Activated CD4-positive, alpha-beta T cell treated with anti-CD3 and anti-CD28 coated beads, Interleukin-2, amount 50 U/mL, for 1 hour (primary cell): ENCODE data around the gene SYNPO.
A peak's percentile ranks its signal among the peaks of the same experiment; 100 is the strongest.

ENCODE experiments used
- DNase-seq: peaks from one replicate; pipeline ENCODE4 v3.0.0-alpha.2; 2020

Gene SYNPO

DNA sequence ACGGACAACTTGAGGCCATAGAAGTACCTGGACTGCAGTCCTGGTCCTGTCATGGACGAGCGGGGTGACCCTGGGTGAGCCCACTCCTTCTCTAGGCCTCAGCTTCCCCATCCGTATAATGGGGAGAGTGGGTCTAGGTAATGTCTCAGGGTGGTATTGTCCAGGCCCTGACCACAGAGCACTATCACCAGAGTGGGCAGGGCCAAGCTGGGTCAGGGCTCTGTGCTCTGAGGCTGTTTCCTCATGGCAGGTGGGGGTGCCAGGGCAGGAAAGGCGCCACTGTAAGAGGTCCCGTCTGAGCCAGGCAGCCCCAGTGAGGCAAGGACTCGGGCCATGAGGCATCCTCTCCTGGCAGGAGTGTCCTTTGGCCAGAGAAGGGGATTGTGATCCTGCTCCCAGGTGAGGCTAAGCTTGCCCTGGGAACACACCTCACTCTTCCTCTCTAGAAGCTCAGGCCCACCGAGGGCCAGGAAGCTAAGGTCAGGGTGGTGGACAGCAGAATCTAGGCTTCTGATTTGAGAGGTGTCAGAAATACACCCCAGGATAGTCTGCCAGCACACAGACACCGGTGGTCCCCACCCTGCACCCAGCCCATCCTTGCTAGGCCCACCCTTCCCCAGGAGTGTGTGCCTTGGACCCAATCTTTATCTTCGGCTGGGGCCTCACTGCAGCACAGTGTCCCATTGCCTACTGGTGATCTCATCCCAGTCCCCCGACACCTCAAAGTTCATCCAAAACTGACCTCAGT is 19.1 kb downstream of the SYNPO start:
- no peak for DNase-seq

- no peak for DNase-seq
Observed at GRCh38 chr5:150660108-150660831, 19.8 kb downstream of the SYNPO start.

GRCh38 chr5:150661086-150661485 is 20.6 kb downstream of the SYNPO start, which contains the start of gene MYOZ3:
Gene MYOZ3, plus strand, starts transcription at chr5:150661251. Its CDS starts 1,691 bp downstream, at chr5:150662942.
- no peak for DNase-seq

DNA sequence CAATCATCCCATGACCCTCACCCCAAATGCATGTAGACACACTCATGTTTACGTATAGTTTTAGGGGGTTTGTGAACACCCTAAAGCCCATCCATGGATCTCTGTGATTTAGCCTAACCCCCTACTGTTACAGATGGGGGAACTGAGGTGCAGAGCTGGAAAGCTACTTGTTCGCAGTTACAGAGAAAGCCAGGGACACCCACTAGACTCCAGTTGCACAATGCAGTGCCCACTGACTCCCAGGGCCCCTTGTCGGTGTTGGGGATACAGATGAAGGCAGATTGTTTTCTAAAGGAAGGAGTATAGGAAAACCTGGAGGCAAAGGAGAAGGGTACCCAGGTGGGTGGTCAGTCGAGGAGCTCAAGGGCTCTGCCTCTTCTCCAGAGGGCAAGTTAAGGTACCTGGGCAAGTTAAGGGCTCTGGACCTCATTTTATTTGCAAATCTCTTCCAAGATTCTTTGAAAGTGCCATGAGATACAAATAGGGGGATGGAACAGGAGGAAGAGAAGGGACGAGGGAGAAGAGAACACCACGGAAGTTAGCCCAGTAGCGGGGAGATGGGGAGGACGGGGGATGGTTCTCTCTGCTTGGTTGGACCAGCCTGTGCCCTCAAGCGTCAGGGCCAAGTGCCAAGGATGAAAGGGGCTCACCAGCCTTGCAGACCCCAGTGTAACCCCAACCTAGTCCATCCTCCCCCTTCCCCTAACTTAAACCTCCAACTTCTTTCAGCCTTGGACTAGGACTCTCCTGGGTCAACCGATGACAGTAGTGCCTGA is 21.5 kb downstream of the SYNPO start:
- DNase-seq, result no peak

DNA sequence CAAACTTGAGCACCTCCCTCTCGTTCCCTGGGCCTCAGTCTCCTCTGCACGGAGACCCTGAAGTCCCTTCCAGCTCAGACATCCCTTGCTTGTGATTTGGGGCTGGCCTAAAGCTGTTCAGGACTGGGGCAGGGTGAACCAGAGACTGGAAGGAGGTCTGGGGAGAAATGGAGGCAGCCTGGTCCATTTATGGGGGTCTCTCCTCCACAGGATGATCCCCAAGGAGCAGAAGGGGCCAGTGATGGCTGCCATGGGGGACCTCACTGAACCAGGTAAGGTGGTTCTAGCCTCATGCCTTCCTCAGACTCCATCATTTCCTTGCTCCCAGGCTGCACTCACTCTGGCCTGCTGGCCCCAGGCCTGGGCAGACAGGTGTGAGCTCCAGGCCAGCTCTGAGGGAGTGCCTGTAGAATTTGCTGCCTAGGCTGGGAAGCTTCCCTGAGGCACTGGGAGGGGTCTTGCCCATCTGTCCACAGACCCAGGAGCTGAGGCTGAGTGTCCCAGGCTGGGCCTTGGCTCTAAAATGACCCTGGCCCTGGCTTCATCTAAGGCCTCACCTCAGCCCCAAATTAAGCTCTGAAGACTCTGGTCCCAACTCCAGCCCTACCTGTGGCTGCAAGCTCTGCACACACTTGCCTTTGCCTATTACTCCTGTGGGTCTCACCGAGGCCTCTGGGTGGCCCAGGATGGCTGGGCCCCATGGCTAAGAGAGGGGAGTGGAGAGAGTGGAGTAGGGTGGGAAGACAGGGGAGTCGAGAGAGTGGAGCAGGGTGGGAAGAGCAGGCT is 22.5 kb downstream of the SYNPO start:
- no peak for DNase-seq

DNA sequence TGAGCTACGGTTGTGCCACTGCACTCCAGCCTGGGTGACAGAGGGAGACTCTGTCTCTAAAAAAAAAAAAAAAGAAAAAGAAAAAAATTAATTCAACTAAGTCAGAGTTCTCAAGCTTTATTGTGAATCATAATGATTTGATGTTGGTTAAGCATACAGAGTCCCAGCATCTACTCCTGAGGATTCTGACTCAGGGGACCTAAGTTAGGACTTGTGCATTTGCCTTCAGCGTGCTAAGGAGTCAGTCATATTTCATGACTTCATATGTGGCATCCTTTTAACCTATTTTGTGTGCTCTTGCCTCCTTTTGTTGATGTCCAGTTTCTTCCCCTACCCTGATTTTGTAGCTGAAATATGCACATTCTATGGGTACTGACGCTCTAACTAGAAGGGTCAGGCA is 23.5 kb downstream of the SYNPO start:
- no peak for DNase-seq

- DNase-seq, result no peak
Observed at GRCh38 chr5:150665044-150665443, 24.6 kb downstream of the SYNPO start.

- DNase-seq, result no peak
Observed at GRCh38 chr5:150670275-150670947, 30.0 kb downstream of the SYNPO start.

- DNase-seq, result no peak
Observed at GRCh38 chr5:150670948-150671310, 30.5 kb downstream of the SYNPO start.

GRCh38 chr5:150671509-150672236 is 31.2 kb downstream of the SYNPO start:
- DNase-seq, result no peak

GRCh38 chr5:150672237-150672883 is 31.9 kb downstream of the SYNPO start:
- DNase-seq, result peak; percentile 16

DNA sequence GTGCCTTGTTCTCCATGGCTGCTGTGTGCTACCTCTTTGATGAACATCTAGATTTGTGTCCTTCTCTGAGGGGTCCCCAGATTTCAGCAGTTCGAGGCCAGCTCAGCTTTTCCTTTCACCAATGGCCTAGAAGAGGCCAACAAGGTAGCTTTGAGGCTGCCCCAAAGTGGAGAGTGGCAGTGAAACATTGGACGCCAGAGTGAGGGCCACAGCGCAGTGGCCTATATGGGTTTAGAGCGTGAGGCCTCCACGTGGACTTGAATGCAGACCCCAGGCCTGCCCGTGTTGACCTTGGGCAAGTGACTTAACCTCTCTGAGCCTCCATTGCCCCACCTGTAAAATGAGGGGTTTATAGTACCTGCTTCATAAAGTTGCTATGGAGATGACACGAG is 32.4 kb downstream of the SYNPO start:
- no peak for DNase-seq

- no peak for DNase-seq
Observed at GRCh38 chr5:150674341-150674821, 33.9 kb downstream of the SYNPO start.

DNA sequence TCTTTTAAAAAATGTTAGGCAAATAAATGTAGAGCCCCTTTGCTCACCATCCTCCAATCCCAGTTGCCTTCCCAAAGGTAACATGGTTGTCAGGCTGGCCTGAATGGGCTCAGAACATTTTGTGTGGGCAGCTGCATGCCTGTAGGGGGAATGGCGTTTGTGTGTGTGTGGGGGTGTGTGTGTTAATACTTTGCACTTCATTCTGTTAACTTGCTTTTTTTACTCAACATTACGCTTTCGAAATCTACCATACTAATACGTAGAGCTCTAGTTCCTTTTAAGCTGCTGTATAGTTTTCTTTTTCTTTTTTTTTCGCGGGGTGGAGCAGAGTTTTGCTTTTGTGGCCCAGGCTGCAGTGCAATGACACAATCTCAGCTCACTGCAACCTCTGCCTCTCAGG is 34.6 kb downstream of the SYNPO start:
- DNase-seq, result no peak

GRCh38 chr5:150676578-150676977 is 36.1 kb downstream of the SYNPO start:
- no peak for DNase-seq

DNA sequence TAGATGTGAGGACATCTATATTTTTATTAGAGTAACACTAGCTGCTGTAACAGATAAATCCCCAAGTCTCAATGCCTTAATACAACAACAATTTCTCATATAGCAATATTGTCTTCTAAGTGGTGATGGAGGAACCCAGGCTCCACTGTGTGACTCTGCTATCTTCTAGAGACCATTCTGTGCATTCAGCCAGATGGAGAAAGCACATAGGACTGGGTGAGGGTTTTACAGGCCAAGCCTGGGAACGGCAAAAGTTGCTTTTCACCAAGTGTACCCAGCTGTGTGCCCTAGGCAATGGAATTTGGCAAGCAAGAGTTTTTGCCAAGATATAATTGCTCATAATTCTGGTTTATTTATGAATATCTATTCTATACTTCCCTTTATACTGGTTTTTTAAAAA is 48.7 kb downstream of the SYNPO start:
- no peak for DNase-seq

DNA sequence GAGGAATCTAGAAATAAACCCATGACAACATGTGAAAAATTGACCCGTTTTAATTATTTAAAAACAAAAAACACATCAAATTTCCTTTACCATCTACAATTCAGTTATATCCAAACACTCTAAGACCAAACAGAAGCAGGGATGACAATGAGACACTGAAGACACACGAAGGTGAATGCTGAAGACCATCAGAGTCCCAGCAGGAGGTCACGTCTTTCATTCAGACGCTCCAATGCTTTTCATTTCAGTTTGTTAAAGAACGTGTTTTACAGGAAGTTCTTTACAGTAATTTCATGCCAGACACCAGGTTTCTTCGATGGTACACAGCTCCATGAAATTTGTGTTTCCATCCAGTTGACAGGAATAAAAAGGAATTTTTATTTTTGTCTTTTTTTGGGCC is 50.3 kb downstream of the SYNPO start:
- DNase-seq, result no peak

GRCh38 chr5:150692276-150692675 is 51.8 kb downstream of the SYNPO start:
- DNase-seq, result no peak

GRCh38 chr5:150694612-150695011 is 54.2 kb downstream of the SYNPO start:
- no peak for DNase-seq

DNA sequence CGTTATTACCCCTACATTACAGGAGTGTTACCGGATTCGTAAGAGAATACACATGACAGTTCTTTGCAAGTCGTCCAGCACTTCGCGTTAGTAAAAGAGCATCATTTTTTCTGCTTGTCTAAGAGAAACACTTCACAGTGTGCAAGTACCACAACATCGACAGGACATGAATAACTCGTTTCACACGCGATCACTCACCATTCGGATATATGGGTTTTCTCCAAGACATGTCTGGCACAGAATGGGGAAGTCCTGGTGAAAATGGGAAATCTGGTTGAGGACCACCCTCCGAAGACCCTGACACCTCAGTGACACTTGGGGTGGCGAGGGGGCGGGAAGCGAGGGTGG is 59.8 kb downstream of the SYNPO start:
- DNase-seq, result no peak
